ENCODE measurements around the gene CDH11. TPM values are rescaled to one million over a fixed set of nuclear protein-coding genes. Genes with fewer than 3 reads are reported as not detected.

Gene CDH11
- total RNA-seq, 1 experiment from 2014 or later: not detected

DNA sequence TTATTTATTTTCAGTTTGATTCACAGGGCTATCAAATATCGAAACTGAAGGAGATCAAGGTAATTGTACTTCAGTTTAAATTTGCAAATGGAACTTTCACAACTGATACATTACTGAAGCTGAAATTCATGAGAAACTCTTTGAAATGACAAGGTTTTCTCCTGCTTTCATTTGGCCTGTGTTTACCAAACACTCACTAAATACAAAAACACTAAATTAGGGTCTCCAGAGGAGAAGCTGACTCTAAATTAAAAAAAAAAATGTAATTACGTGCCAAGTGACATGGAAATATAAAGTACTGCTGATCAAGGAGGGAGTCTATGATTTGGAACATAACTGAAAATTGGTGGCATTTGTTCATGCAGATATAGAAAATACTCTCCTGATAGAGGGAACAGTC lies 205.8 kb downstream of the CDH11 start:
- Histone ChIP-seq H3K4me1 (ENCODE audit: low read length) (no peaks in the 10 kb centered on the region), H2AFZ (ENCODE audit: low read length) (no peak overlapping the region), H3K4me2 (ENCODE audit: low read depth, low read length, poor library complexity, severe bottlenecking) (no peak overlapping the region), H3K4me3 (ENCODE audit: low read length) (no peak overlapping the region), H3K27me3 (ENCODE audit: low read length) (no peaks in the 10 kb centered on the region), H3K79me2 (ENCODE audit: low read length) (no peaks in the 10 kb centered on the region), H4K20me1 (ENCODE audit: insufficient read depth, low read depth, low read length) (no peaks in the 10 kb centered on the region), H3K9ac (ENCODE audit: low read length) (no peak overlapping the region), H3K9me2 (replicated peaks; ENCODE audit: insufficient read depth, low read length) (no peaks in the 10 kb centered on the region), H3K36me3 (ENCODE audit: insufficient read depth, low read length) (no peaks in the 10 kb centered on the region), H3K9me3 (ENCODE audit: low read length) (no peaks in the 10 kb centered on the region), H3K27ac (ENCODE audit: low read length) (no peak overlapping the region)
- DNase-seq: no peak

DNA sequence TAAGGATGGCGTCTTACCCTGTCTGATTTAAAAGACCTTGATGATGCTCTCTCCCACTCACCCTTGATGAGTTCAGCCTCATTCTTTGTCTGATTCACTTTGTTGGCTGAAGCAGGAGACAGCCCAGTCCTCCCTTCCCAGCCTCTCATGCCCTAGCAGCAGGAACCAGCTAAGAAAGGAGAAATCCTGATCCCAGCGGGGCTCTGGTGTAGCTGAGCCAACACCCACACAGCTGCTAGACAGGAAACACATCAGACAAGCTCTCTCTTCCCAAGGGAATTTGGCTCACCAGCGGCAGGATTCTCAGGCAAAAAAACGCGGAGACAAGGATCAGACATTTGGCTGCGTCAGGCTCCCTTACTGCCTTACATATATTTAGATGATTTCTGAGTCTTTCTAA lies 211.5 kb downstream of the CDH11 start:
- H3K27ac ChIP-seq (ENCODE audit: low read length): no peak overlapping the region
- H3K9me3 ChIP-seq (ENCODE audit: low read length): no peaks in the 10 kb centered on the region
- DNase-seq: no peak
- no peak overlapping the region for H3K9ac ChIP-seq (ENCODE audit: low read length)
- no peaks in the 10 kb centered on the region for H3K36me3 ChIP-seq (ENCODE audit: insufficient read depth, low read length)
- no peak overlapping the region for H2AFZ ChIP-seq (ENCODE audit: low read length)
- H3K9me2 ChIP-seq (replicated peaks; ENCODE audit: insufficient read depth, low read length): no peaks in the 10 kb centered on the region
- H4K20me1 ChIP-seq (ENCODE audit: insufficient read depth, low read depth, low read length): no peaks in the 10 kb centered on the region
- H3K79me2 ChIP-seq (ENCODE audit: low read length): no peaks in the 10 kb centered on the region
- no peak overlapping the region for H3K4me3 ChIP-seq (ENCODE audit: low read length)
- H3K4me2 ChIP-seq (ENCODE audit: low read depth, low read length, poor library complexity, severe bottlenecking): no peak overlapping the region
- H3K27me3 ChIP-seq (ENCODE audit: low read length): no peaks in the 10 kb centered on the region
- H3K4me1 ChIP-seq (ENCODE audit: low read length): no peaks in the 10 kb centered on the region

DNA sequence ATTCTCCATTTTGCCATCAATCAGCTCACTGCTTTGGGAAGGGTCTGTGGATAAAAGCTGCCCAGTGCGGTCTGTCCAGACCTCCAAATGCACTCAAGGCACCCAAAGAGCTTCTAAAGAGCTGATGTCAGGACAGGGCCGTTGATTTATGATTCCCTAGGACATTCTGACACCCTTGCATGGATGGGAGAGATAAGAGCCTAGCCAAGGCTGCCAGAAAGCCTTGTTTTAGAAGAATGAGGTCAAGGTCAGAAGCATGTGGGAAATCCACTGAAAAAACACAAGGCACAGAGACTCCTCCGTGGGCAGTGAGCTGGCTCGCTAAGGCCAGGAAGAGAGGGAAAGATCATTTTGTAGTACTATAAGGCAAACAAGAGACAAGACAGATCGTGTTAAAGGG lies 214.0 kb downstream of the CDH11 start:
- no peak overlapping the region for H3K9ac ChIP-seq (ENCODE audit: low read length)
- no peaks in the 10 kb centered on the region for H4K20me1 ChIP-seq (ENCODE audit: insufficient read depth, low read depth, low read length)
- H2AFZ ChIP-seq (ENCODE audit: low read length): no peak overlapping the region
- H3K9me3 ChIP-seq (ENCODE audit: low read length): no peaks in the 10 kb centered on the region
- no peak overlapping the region for H3K4me3 ChIP-seq (ENCODE audit: low read length)
- H3K36me3 ChIP-seq (ENCODE audit: insufficient read depth, low read length): no peaks in the 10 kb centered on the region
- H3K79me2 ChIP-seq (ENCODE audit: low read length): no peaks in the 10 kb centered on the region
- DNase-seq: no peak
- no peaks in the 10 kb centered on the region for H3K9me2 ChIP-seq (replicated peaks; ENCODE audit: insufficient read depth, low read length)
- H3K4me2 ChIP-seq (ENCODE audit: low read depth, low read length, poor library complexity, severe bottlenecking): no peak overlapping the region
- H3K27me3 ChIP-seq (ENCODE audit: low read length): no peaks in the 10 kb centered on the region
- no peaks in the 10 kb centered on the region for H3K4me1 ChIP-seq (ENCODE audit: low read length)
- H3K27ac ChIP-seq (ENCODE audit: low read length): no peak overlapping the region

DNA sequence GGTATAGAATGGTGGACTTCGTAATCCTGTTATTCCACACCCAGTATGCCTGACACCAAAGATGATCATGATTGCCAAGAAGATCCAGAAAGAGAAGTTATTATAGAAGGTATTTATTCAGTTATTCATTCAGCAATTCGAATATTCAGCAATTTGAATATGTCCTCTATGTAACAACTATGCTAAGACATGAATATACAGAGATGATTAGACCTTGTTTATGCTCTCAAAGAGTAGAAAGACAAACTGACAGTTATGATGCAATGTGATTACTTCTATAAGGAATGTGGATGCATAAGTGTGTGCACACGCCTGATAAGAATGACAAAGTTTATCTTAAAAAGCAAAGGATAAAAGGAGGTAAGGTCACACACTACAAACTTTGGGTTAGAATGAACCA lies 218.1 kb downstream of the CDH11 start:
- no peak for DNase-seq
- no peak overlapping the region for H3K27ac ChIP-seq (ENCODE audit: low read length)
- H3K9ac ChIP-seq (ENCODE audit: low read length): no peak overlapping the region
- no peaks in the 10 kb centered on the region for H3K9me3 ChIP-seq (ENCODE audit: low read length)
- no peak overlapping the region for H3K4me3 ChIP-seq (ENCODE audit: low read length)
- no peak overlapping the region for H2AFZ ChIP-seq (ENCODE audit: low read length)
- no peaks in the 10 kb centered on the region for H3K4me1 ChIP-seq (ENCODE audit: low read length)
- H3K4me2 ChIP-seq (ENCODE audit: low read depth, low read length, poor library complexity, severe bottlenecking): no peak overlapping the region
- no peaks in the 10 kb centered on the region for H3K27me3 ChIP-seq (ENCODE audit: low read length)
- no peaks in the 10 kb centered on the region for H3K36me3 ChIP-seq (ENCODE audit: insufficient read depth, low read length)
- no peaks in the 10 kb centered on the region for H4K20me1 ChIP-seq (ENCODE audit: insufficient read depth, low read depth, low read length)
- H3K9me2 ChIP-seq (replicated peaks; ENCODE audit: insufficient read depth, low read length): no peaks in the 10 kb centered on the region
- no peaks in the 10 kb centered on the region for H3K79me2 ChIP-seq (ENCODE audit: low read length)

DNA sequence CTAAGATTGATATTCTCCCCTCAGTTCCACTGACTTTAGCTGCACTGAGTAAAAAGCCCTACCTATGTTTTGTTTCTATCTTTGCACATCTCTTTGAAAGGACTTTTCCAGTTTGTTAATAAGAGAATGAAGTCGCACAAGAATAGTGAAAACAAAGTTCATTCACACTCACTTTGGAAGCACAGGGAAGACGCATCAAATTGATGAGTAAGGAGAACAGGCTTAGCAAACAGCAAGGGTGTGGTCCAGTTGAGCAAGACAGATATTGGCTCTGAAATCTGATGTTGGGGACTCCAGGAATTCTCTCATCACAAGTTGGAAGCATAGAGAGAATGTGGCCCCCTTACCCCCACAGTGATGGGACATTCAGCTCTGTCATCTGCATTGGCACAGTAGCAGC lies 221.3 kb downstream of the CDH11 start:
- H3K4me3 ChIP-seq (ENCODE audit: low read length): no peak overlapping the region
- H3K4me1 ChIP-seq (ENCODE audit: low read length): peaks cover 10% of the 10 kb centered on the region
- H3K27me3 ChIP-seq (ENCODE audit: low read length): no peaks in the 10 kb centered on the region
- H2AFZ ChIP-seq (ENCODE audit: low read length): no peak overlapping the region
- H3K9me2 ChIP-seq (replicated peaks; ENCODE audit: insufficient read depth, low read length): no peaks in the 10 kb centered on the region
- no peaks in the 10 kb centered on the region for H3K9me3 ChIP-seq (ENCODE audit: low read length)
- no peaks in the 10 kb centered on the region for H4K20me1 ChIP-seq (ENCODE audit: insufficient read depth, low read depth, low read length)
- no peak for DNase-seq
- H3K36me3 ChIP-seq (ENCODE audit: insufficient read depth, low read length): no peaks in the 10 kb centered on the region
- no peak overlapping the region for H3K27ac ChIP-seq (ENCODE audit: low read length)
- no peak overlapping the region for H3K9ac ChIP-seq (ENCODE audit: low read length)
- no peak overlapping the region for H3K4me2 ChIP-seq (ENCODE audit: low read depth, low read length, poor library complexity, severe bottlenecking)
- H3K79me2 ChIP-seq (ENCODE audit: low read length): no peaks in the 10 kb centered on the region

DNA sequence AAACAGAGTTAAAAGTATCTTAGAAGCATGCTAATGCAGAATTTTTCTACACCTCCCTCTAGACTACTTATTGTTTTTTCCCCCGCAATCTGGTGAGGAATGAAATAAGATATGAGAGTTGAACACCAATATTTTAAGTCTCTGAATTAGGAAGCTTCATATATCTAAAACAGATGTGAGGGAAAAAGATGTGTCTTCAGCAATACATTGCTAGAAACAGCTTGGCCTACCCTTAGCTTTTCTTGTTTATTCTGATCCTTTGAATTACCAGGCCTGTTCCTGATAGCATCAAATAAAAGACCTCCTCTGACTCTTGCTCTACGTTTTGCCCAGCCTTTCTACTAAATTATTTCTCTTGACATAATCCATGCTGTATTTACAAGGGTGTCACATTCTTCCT lies 221.8 kb downstream of the CDH11 start:
- no peak overlapping the region for H3K4me2 ChIP-seq (ENCODE audit: low read depth, low read length, poor library complexity, severe bottlenecking)
- no peak overlapping the region for H3K27ac ChIP-seq (ENCODE audit: low read length)
- no peaks in the 10 kb centered on the region for H3K36me3 ChIP-seq (ENCODE audit: insufficient read depth, low read length)
- H3K4me3 ChIP-seq (ENCODE audit: low read length): no peak overlapping the region
- DNase-seq: no peak
- no peaks in the 10 kb centered on the region for H4K20me1 ChIP-seq (ENCODE audit: insufficient read depth, low read depth, low read length)
- no peaks in the 10 kb centered on the region for H3K27me3 ChIP-seq (ENCODE audit: low read length)
- H2AFZ ChIP-seq (ENCODE audit: low read length): no peak overlapping the region
- peaks cover 10% of the 10 kb centered on the region for H3K4me1 ChIP-seq (ENCODE audit: low read length)
- no peaks in the 10 kb centered on the region for H3K79me2 ChIP-seq (ENCODE audit: low read length)
- H3K9ac ChIP-seq (ENCODE audit: low read length): no peak overlapping the region
- no peaks in the 10 kb centered on the region for H3K9me3 ChIP-seq (ENCODE audit: low read length)
- no peaks in the 10 kb centered on the region for H3K9me2 ChIP-seq (replicated peaks; ENCODE audit: insufficient read depth, low read length)

DNA sequence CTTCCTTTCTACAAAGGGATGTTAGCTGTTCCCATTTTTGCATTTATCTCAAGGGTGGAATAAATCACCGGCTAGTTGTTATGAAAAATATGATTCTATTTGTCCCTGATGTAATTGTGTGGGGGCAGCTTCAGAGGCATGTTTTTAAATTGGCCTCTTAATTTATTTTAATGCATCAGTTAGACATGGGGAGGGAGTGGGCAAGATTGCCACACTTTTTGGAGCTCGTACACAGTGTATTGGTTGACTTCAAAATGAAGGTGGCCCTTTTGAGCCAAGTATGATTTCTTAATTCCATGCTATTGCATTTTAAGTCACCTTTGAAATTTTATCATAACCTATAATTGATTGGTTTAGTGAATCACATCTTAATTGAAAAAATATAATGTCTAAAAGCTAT lies 223.7 kb downstream of the CDH11 start:
- Histone ChIP-seq H2AFZ (ENCODE audit: low read length) (no peak overlapping the region), H3K9ac (ENCODE audit: low read length) (no peak overlapping the region), H3K27ac (ENCODE audit: low read length) (no peak overlapping the region), H3K9me2 (replicated peaks; ENCODE audit: insufficient read depth, low read length) (no peaks in the 10 kb centered on the region), H4K20me1 (ENCODE audit: insufficient read depth, low read depth, low read length) (no peaks in the 10 kb centered on the region), H3K4me1 (ENCODE audit: low read length) (peaks cover 17% of the 10 kb centered on the region), H3K27me3 (ENCODE audit: low read length) (no peaks in the 10 kb centered on the region), H3K4me3 (ENCODE audit: low read length) (no peak overlapping the region), H3K79me2 (ENCODE audit: low read length) (no peaks in the 10 kb centered on the region), H3K36me3 (ENCODE audit: insufficient read depth, low read length) (no peaks in the 10 kb centered on the region), H3K4me2 (ENCODE audit: low read depth, low read length, poor library complexity, severe bottlenecking) (no peak overlapping the region), H3K9me3 (ENCODE audit: low read length) (no peaks in the 10 kb centered on the region)
- DNase-seq: no peak

Data from Karpas-422 (cell line).